ENCODE data around the gene HRH1. TPM values are rescaled to one million over a fixed set of nuclear protein-coding genes. Genes with fewer than 3 reads are reported as not detected.

The HRH1 gene
- total and polyA plus RNA-seq, 2 donors (not counting 1 experiment from before 2014, with no cell fraction given) = not detected

GRCh38 chr3:11272906-11273574 is 118.7 kb downstream of the HRH1 start:
- no peaks in the 10 kb centered on the region for H3K36me3 ChIP-seq (replicated peaks in 1 of 2; ENCODE audit: control extremely low read depth in 1 of 2, control insufficient read depth in 1 of 2, extremely low read depth in 1 of 2, insufficient read depth in 2 of 2, low read length in 1 of 2)
- H3K4me2 ChIP-seq (replicated peaks; ENCODE audit: low read depth, low read length, poor library complexity, severe bottlenecking) = peak overlapping the region; percentile 93
- peaks cover 0 to 5% (median 1%) of the 10 kb centered on the region in 3 donors for H3K9me3 ChIP-seq (ENCODE audit: control extremely low read depth in 1 of 3, control insufficient read depth in 2 of 3, insufficient read depth in 1 of 3, low read length in 2 of 3)
- peaks cover 17 to 20% of the 10 kb centered on the region in 2 donors for H3K4me1 ChIP-seq (ENCODE audit: control insufficient read depth in 2 of 2, insufficient read depth in 2 of 2, low read length in 2 of 2)
- 2% methylated on average over 6 of the region's 9 CpGs for WGBS (ENCODE audit: insufficient coverage)
- no peak for ATAC-seq (ENCODE audit: low read depth)
- DNase-seq = peak; percentile 35
- TF ChIP-seq CTCF (IDR thresholded peaks at IDR 0.05) = no peak
- peak overlapping the region; percentile 91 to 95 for H3K27ac ChIP-seq (ENCODE audit: low read length in 2 of 2)
- peak overlapping the region; percentile 94 to 100 (median 99) for H3K4me3 ChIP-seq (ENCODE audit: control extremely low read depth in 1 of 5, extremely low read depth in 1 of 5, insufficient read depth in 1 of 5, low read depth in 2 of 5, low read length in 4 of 5)
- POLR2A ChIA-PET = interaction anchor here (1.2 to 2.2 kb wide), 3 partner anchors 13 to 19 kb away, joined by 5 to 29 read pairs (median 7); no protein-coding TSS in a partner anchor
- Mint-ChIP-seq H3K9me3 (ENCODE audit: insufficient read depth) (peaks cover 5% of the 10 kb centered on the region), H3K27ac (peak overlapping the region; percentile 98), H3K27me3 (no peaks in the 10 kb centered on the region), H3K4me1 (peaks cover 47% of the 10 kb centered on the region), H3K4me3 (peak overlapping the region; percentile 97)
- peaks cover 54% of the 10 kb centered on the region for H3K79me2 ChIP-seq (ENCODE audit: control insufficient read depth, insufficient read depth, low read length)
- intact Hi-C loops (cut with micrococcal nuclease) = loop anchor here (1.0 to 5.0 kb wide), 7 partner anchors 16 to 1539 kb away; partner anchors contain the start of genes MKRN2, TSEN2 and VGLL4
- H4K20me1 ChIP-seq (ENCODE audit: control insufficient read depth, insufficient read depth, low read length, poor library complexity, severe bottlenecking) = no peaks in the 10 kb centered on the region
- H3K27me3 ChIP-seq (replicated peaks in 1 of 4; ENCODE audit: control extremely low read depth in 1 of 4, control insufficient read depth in 3 of 4, insufficient read depth in 4 of 4, low read length in 3 of 4) = no peaks in the 10 kb centered on the region
- CTCF ChIA-PET = interaction anchor here (0.7 to 2.4 kb wide), 6 partner anchors 13 to 62 kb away, joined by 3 to 23 read pairs (median 3); no protein-coding TSS in a partner anchor
- peak overlapping the region; percentile 100 for H3K9ac ChIP-seq (ENCODE audit: low read length)
- peak overlapping the region; percentile 89 for H2AFZ ChIP-seq (ENCODE audit: insufficient read depth, low read depth, low read length, poor library complexity, severe bottlenecking)

GRCh38 chr3:11273891-11274291 is 119.6 kb downstream of the HRH1 start:
- 93% methylated on average over 4 of the region's 5 CpGs for WGBS (ENCODE audit: insufficient coverage)
- Histone ChIP-seq H3K4me2 (replicated peaks; ENCODE audit: low read depth, low read length, poor library complexity, severe bottlenecking) (peak overlapping the region; percentile 93), H3K9ac (ENCODE audit: low read length) (no peak overlapping the region), H4K20me1 (ENCODE audit: control insufficient read depth, insufficient read depth, low read length, poor library complexity, severe bottlenecking) (no peaks in the 10 kb centered on the region), H3K4me3 (ENCODE audit: control extremely low read depth in 1 of 5, extremely low read depth in 1 of 5, insufficient read depth in 1 of 5, low read depth in 2 of 5, low read length in 4 of 5) (peak overlapping the region in 1 of 5 experiments; percentile 99), H3K4me1 (ENCODE audit: control insufficient read depth in 2 of 2, insufficient read depth in 2 of 2, low read length in 2 of 2) (peaks cover 17 to 20% of the 10 kb centered on the region in 2 donors), H3K9me3 (ENCODE audit: control extremely low read depth in 1 of 3, control insufficient read depth in 2 of 3, insufficient read depth in 1 of 3, low read length in 2 of 3) (peaks cover 0 to 5% (median 1%) of the 10 kb centered on the region in 3 donors), H3K27me3 (replicated peaks in 1 of 4; ENCODE audit: control extremely low read depth in 1 of 4, control insufficient read depth in 3 of 4, insufficient read depth in 4 of 4, low read length in 3 of 4) (no peaks in the 10 kb centered on the region), H3K27ac (ENCODE audit: low read length in 2 of 2) (no peak overlapping the region), H3K36me3 (replicated peaks in 1 of 2; ENCODE audit: control extremely low read depth in 1 of 2, control insufficient read depth in 1 of 2, extremely low read depth in 1 of 2, insufficient read depth in 2 of 2, low read length in 1 of 2) (peaks cover 0 to 5% of the 10 kb centered on the region in 2 experiments), H3K79me2 (ENCODE audit: control insufficient read depth, insufficient read depth, low read length) (peaks cover 60% of the 10 kb centered on the region), H2AFZ (ENCODE audit: insufficient read depth, low read depth, low read length, poor library complexity, severe bottlenecking) (no peak overlapping the region)
- CTCF ChIA-PET = interaction anchor here (0.7 to 1.8 kb wide), 3 partner anchors 12 to 61 kb away, joined by 3 read pairs; no protein-coding TSS in a partner anchor
- no peaks in the 10 kb centered on the region for H3K27me3 Mint-ChIP-seq
- intact Hi-C loops (cut with micrococcal nuclease) = loop anchor here (2.0 to 5.0 kb wide), 3 partner anchors 1211 to 1538 kb away; partner anchors contain the start of genes MKRN2 and TSEN2
- H3K27ac Mint-ChIP-seq = peak overlapping the region; percentile 76
- no peak for ATAC-seq (ENCODE audit: low read depth)
- peak overlapping the region; percentile 97 for H3K4me3 Mint-ChIP-seq
- DNase-seq = no peak
- POLR2A ChIA-PET = interaction anchor here (2.2 kb wide), 1 partner anchor 15 kb away, joined by 29 read pairs; no protein-coding TSS in a partner anchor
- H3K9me3 Mint-ChIP-seq (ENCODE audit: insufficient read depth) = peaks cover 5% of the 10 kb centered on the region
- peaks cover 47% of the 10 kb centered on the region for H3K4me1 Mint-ChIP-seq
- no peak for TF ChIP-seq EZH2 (IDR thresholded peaks at IDR 0.05; ENCODE audit: borderline replicate concordance, insufficient read depth, low read depth, low read length, poor library complexity, severe bottlenecking)
- no peak for TF ChIP-seq CTCF (IDR thresholded peaks at IDR 0.05)
